OCI-LY7 (cell line): ENCODE measurements around the gene EYA3. TPM values are rescaled to one million over a fixed set of nuclear protein-coding genes. Genes with fewer than 3 reads are reported as not detected.

ENCODE experiments used
- BruUV-seq: library from RNA; stranded (reverse); fragments of 400-500 nt; replicated peaks from 2 replicates; lab custom pipeline; 2021; lab: Mats Ljungman, UMichigan
- CTCF ChIA-PET: fragments of 300-600 bp; sonication (Branson Sonifier 250); formaldehyde crosslinking; loops from one replicate; lab custom pipeline; 2022; ENCODE audit warnings: antibody characterized with exemption; ENCODE audit not compliant: unreplicated experiment; lab: Charles Lee
- POLR2A ChIA-PET: fragments of 300-600 bp; sonication (Branson Sonifier 250); formaldehyde crosslinking; loops from one replicate; lab custom pipeline; 2022; ENCODE audit warnings: antibody characterized with exemption; lab: Charles Lee
- DNase-seq: peaks from one replicate; pipeline ENCODE4 v3.0.0-alpha.2; 2015; ENCODE audit warnings: low spot score
- H2AFZ ChIP-seq: fragments of 200-600 bp; sonication (generic), shearing (Covaris generic); 2 replicates; pipeline ENCODE4 v1.6.1; 2014; ENCODE audit warnings: mild to moderate bottlenecking, antibody characterized with exemption, low read length, moderate library complexity
- H3K27ac ChIP-seq: fragments of 200-600 bp; sonication (generic); 2 replicates; pipeline ENCODE4 v1.5.1; 2014; ENCODE audit warnings: mixed run types, low read depth, mild to moderate bottlenecking, moderate library complexity, low read length, inconsistent platforms; ENCODE audit not compliant: poor library complexity, severe bottlenecking
- H3K36me3 ChIP-seq: fragments of 200-600 bp; sonication (generic); 2 replicates; pipeline ENCODE4 v1.6.1; 2014; ENCODE audit warnings: mild to moderate bottlenecking, antibody characterized with exemption, low read length, moderate library complexity, mixed read lengths; ENCODE audit not compliant: insufficient read depth
- H3K4me1 ChIP-seq: fragments of 200-600 bp; sonication (generic); 2 replicates; pipeline ENCODE4 v1.5.1; 2014; ENCODE audit warnings: mild to moderate bottlenecking, low read length; ENCODE audit not compliant: insufficient read depth, poor library complexity, severe bottlenecking
- H3K4me2 ChIP-seq: fragments of 200-600 bp; sonication (generic); 2 replicates; pipeline ENCODE4 v1.6.1; 2014; ENCODE audit warnings: mild to moderate bottlenecking, low read length
- H3K4me3 ChIP-seq: fragments of 200-600 bp; sonication (generic); 2 replicates; pipeline ENCODE4 v1.5.1; 2014; ENCODE audit warnings: mild to moderate bottlenecking, low read depth, low read length; ENCODE audit not compliant: poor library complexity, severe bottlenecking
- H3K79me2 ChIP-seq: fragments of 200-600 bp; sonication (generic); 2 replicates; pipeline ENCODE4 v1.6.1; 2016; ENCODE audit warnings: low read depth, mild to moderate bottlenecking, low read length, moderate library complexity, mixed read lengths; ENCODE audit not compliant: insufficient read depth
- H3K9me2 ChIP-seq: fragments of 200-600 bp; sonication (generic); 2 replicates; pipeline ENCODE4 v1.6.1; 2016; ENCODE audit warnings: mild to moderate bottlenecking, low read length, mixed read lengths; ENCODE audit not compliant: insufficient read depth
- H3K9me3 ChIP-seq: fragments of 200-600 bp; sonication (generic); 2 replicates; pipeline ENCODE4 v1.6.1; 2014; ENCODE audit warnings: mild to moderate bottlenecking, mixed run types, low read length, mixed read lengths
- H4K20me1 ChIP-seq: fragments of 200-600 bp; sonication (generic); 2 replicates; pipeline ENCODE4 v1.6.1; 2014; ENCODE audit warnings: mild to moderate bottlenecking, antibody characterized with exemption, low read length, moderate library complexity, mixed read lengths; ENCODE audit not compliant: insufficient read depth
- EZH2phosphoT487 ChIP-seq: fragments of 200-600 bp; sonication (generic); IDR thresholded peaks from 2 replicates; pipeline ENCODE4 v1.6.1; 2018; ENCODE audit warnings: low read depth, borderline replicate concordance, mild to moderate bottlenecking, mixed run types, antibody characterized with exemption, low read length, moderate library complexity, mixed read lengths
- intact Hi-C: fragments of 100-400 bp; cut with micrococcal nuclease; formaldehyde crosslinking; loops from one replicate; pipeline ENCODE4 v1.10.0; 2022; ENCODE audit not compliant: unreplicated experiment
- total RNA-seq, 2 experiments: library from RNA; depleted of rRNA in 1 of 2; stranded (reverse); fragments of >200 nt in 1 of 2; shearing (Covaris generic) in 1 of 2; gene quantifications; 2 replicates each; pipeline ENCODE4 v1.2.3, GENCODE V29; 2014 to 2022
- TF ChIP-seq, protein P1 (sequence below): fragments of 200-600 bp; sonication (generic); conservative IDR thresholded peaks from 2 replicates; pipeline ENCODE4 v1.5.1; 2014; ENCODE audit warnings: mild to moderate bottlenecking, antibody characterized with exemption, low read length, moderate library complexity, mixed read lengths

Gene EYA3
- total RNA-seq, 2 experiments from 2014 or later = 29.0 to 114 TPM

GRCh38 chr1:28028873-28029654 is 59.3 kb downstream of the EYA3 start:
- intact Hi-C loops = no loop called here
- DNase-seq = no peak
- Histone ChIP-seq H3K9me2 (no peaks in the 10 kb centered on the region), H4K20me1 (no peaks in the 10 kb centered on the region), H3K9me3 (no peaks in the 10 kb centered on the region), H3K4me3 (no peak overlapping the region), H3K36me3 (peaks cover 73% of the 10 kb centered on the region), H2AFZ (no peak overlapping the region), H3K27ac (no peak overlapping the region), H3K79me2 (peaks cover 6% of the 10 kb centered on the region; the same call in 1 of the 2 replicates), H3K4me1 (no peaks in the 10 kb centered on the region), H3K4me2 (no peak overlapping the region)
- CTCF ChIA-PET = no interaction called here
- TF ChIP-seq EZH2phosphoT487 = no peak
- TF ChIP-seq, protein P1, sequence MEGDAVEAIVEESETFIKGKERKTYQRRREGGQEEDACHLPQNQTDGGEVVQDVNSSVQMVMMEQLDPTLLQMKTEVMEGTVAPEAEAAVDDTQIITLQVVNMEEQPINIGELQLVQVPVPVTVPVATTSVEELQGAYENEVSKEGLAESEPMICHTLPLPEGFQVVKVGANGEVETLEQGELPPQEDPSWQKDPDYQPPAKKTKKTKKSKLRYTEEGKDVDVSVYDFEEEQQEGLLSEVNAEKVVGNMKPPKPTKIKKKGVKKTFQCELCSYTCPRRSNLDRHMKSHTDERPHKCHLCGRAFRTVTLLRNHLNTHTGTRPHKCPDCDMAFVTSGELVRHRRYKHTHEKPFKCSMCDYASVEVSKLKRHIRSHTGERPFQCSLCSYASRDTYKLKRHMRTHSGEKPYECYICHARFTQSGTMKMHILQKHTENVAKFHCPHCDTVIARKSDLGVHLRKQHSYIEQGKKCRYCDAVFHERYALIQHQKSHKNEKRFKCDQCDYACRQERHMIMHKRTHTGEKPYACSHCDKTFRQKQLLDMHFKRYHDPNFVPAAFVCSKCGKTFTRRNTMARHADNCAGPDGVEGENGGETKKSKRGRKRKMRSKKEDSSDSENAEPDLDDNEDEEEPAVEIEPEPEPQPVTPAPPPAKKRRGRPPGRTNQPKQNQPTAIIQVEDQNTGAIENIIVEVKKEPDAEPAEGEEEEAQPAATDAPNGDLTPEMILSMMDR = no peak
- no TSS peak for BruUV-seq
- POLR2A ChIA-PET = interaction anchor here (0.6 to 1.1 kb wide), 7 partner anchors 13 to 125 kb away, joined by 3 to 5 read pairs (median 3); no protein-coding TSS in a partner anchor

DNA sequence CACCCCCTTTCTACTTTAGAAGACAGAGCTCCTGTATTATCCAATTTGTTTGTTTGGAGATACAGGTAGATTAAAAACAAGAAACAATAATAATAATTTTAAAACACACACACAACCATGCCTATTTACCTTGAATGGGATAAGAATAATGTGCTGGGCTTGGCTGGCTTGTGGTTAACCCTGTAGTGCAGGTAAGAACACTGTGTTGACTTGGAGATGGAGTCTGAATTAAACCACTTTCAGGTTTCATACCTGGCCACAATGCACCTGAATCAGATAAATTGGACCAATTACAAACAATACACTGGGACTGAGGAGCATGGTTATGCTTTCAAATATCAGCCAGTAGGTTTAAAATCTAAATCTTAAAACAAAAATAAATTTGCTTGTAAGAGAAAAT is 60.8 kb downstream of the EYA3 start:
- no peak for DNase-seq
- TF ChIP-seq, protein P1 = no peak
- no peak for TF ChIP-seq EZH2phosphoT487
- Histone ChIP-seq H4K20me1 (no peaks in the 10 kb centered on the region), H3K4me1 (no peaks in the 10 kb centered on the region), H3K36me3 (peaks cover 76% of the 10 kb centered on the region), H3K4me3 (no peak overlapping the region), H3K9me3 (no peaks in the 10 kb centered on the region), H3K79me2 (0 out of 2 replicates have a peak, but pooled peaks cover 3% of the 10 kb centered on the region), H3K27ac (no peak overlapping the region), H2AFZ (no peak overlapping the region), H3K9me2 (no peaks in the 10 kb centered on the region), H3K4me2 (no peak overlapping the region)
- POLR2A ChIA-PET = interaction anchor here (0.5 to 1.3 kb wide), 4 partner anchors 9 to 211 kb away, joined by 3 read pairs; no protein-coding TSS in a partner anchor
- intact Hi-C loops = no loop called here
- CTCF ChIA-PET = interaction anchor here (1.5 kb wide), 1 partner anchor 82 kb away, joined by 3 read pairs; no protein-coding TSS in a partner anchor
- BruUV-seq = no TSS peak

DNA sequence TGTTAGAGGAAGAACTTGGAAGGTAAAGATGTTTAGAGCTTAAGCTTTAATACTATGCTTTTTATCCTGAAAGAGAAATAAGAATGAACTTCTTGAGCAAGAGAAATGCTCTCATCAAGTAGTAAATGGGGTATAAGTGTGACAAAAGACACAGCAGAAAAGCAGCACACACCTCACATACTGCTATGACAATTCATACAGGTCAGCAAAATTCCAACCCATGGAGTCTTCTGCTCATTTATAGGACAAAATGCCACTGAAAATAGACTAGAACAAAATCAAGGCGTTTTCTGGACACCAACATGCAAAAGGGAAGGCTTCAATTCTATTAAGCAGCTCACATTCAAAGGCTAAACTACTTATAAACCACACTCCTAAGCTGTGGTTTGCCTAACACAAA is 61.2 kb downstream of the EYA3 start:
- no TSS peak for BruUV-seq
- no peak overlapping the region for H3K4me3 ChIP-seq
- no peak for TF ChIP-seq EZH2phosphoT487
- TF ChIP-seq, protein P1 = no peak
- POLR2A ChIA-PET = interaction anchor here (0.5 to 1.3 kb wide), 6 partner anchors 9 to 212 kb away, joined by 3 read pairs; no protein-coding TSS in a partner anchor
- CTCF ChIA-PET = interaction anchor here (1.5 kb wide), 1 partner anchor 82 kb away, joined by 3 read pairs; no protein-coding TSS in a partner anchor
- intact Hi-C loops = no loop called here
- H3K27ac ChIP-seq = no peak overlapping the region
- no peaks in the 10 kb centered on the region for H3K9me3 ChIP-seq
- H3K9me2 ChIP-seq = no peaks in the 10 kb centered on the region
- 0 out of 2 replicates have a peak, but pooled peaks cover 3% of the 10 kb centered on the region for H3K79me2 ChIP-seq
- H3K36me3 ChIP-seq = peaks cover 76% of the 10 kb centered on the region
- no peaks in the 10 kb centered on the region for H4K20me1 ChIP-seq
- H2AFZ ChIP-seq = no peak overlapping the region
- no peak overlapping the region for H3K4me2 ChIP-seq
- no peak for DNase-seq
- no peaks in the 10 kb centered on the region for H3K4me1 ChIP-seq
